Neural cell (in vitro differentiated cells): ENCODE measurements around the gene KLHL30. TPM values are rescaled to one million over a fixed set of nuclear protein-coding genes. Genes with fewer than 3 reads are reported as not detected.

ENCODE experiments used
- H2AFZ ChIP-seq: fragments of 200-600, 300-800 bp; sonication (generic), shearing (Covaris generic); 2 replicates; pipeline ENCODE4 v1.6.0; 2014; ENCODE audit warnings: low read depth, mild to moderate bottlenecking, antibody characterized with exemption, low read length, moderate library complexity
- H3F3A ChIP-seq: fragments of 200-600 bp; shearing (Covaris generic); 2 replicates; pipeline ENCODE4 v1.6.1; 2016; ENCODE audit warnings: mild to moderate bottlenecking, moderate library complexity, mixed read lengths, antibody characterized with exemption, low read length; ENCODE audit not compliant: insufficient read depth, poor library complexity, severe bottlenecking
- H3K27ac ChIP-seq: fragments of 200-600, 300-800 bp; sonication (generic), shearing (Covaris generic); 2 replicates; pipeline ENCODE4 v1.5.1; 2014; ENCODE audit warnings: mild to moderate bottlenecking, low read length, moderate library complexity
- H3K27me3 ChIP-seq: fragments of 300-800, 200-600 bp; sonication (generic), shearing (Covaris generic); 2 replicates; pipeline ENCODE4 v1.6.0; 2014; ENCODE audit warnings: mild to moderate bottlenecking, low read depth, low read length, moderate library complexity; ENCODE audit not compliant: insufficient read depth
- H3K36me3 ChIP-seq: fragments of 300-800, 200-600 bp; sonication (generic), shearing (Covaris generic); 2 replicates; pipeline ENCODE4 v1.5.1; 2014; ENCODE audit warnings: mild to moderate bottlenecking, antibody characterized with exemption, low read length, moderate library complexity; ENCODE audit not compliant: insufficient read depth
- H3K4me2 ChIP-seq: fragments of 300-800, 200-600 bp; sonication (generic), shearing (Covaris generic); 2 replicates; pipeline ENCODE4 v1.6.0; 2014; ENCODE audit warnings: mild to moderate bottlenecking, low read length
- H3K4me3 ChIP-seq: fragments of 300-800, 200-600 bp; sonication (generic), shearing (Covaris generic); 2 replicates; pipeline ENCODE4 v1.5.1; 2014; ENCODE audit warnings: mild to moderate bottlenecking, low read length, moderate library complexity
- H3K79me2 ChIP-seq: fragments of 200-600 bp; shearing (Covaris generic); replicated peaks from 2 replicates; pipeline ENCODE4 v1.6.0; 2014; ENCODE audit warnings: mild to moderate bottlenecking, low read length, moderate library complexity; ENCODE audit not compliant: insufficient read depth
- H3K9ac ChIP-seq: fragments of 300-800, 200-600 bp; sonication (generic), shearing (Covaris generic); 2 replicates; pipeline ENCODE4 v1.6.1; 2016; ENCODE audit warnings: mild to moderate bottlenecking, low read length, mixed read lengths
- H3K9me2 ChIP-seq: fragments of 200-600 bp; shearing (Covaris generic); 2 replicates; pipeline ENCODE4 v1.6.1; 2016; ENCODE audit warnings: mild to moderate bottlenecking, low read length, mixed read lengths; ENCODE audit not compliant: insufficient read depth
- H3K9me3 ChIP-seq: fragments of 200-600, 300-800 bp; sonication (generic), shearing (Covaris generic); 2 replicates; pipeline ENCODE4 v1.6.1; 2016; ENCODE audit warnings: mild to moderate bottlenecking, mixed run types, low read length, moderate library complexity, mixed read lengths
- H4K20me1 ChIP-seq: fragments of 200-600 bp; shearing (Covaris generic); 2 replicates; pipeline ENCODE4 v1.6.1; 2016; ENCODE audit warnings: mild to moderate bottlenecking, mixed run types; ENCODE audit not compliant: insufficient read depth
- EP300 ChIP-seq: fragments of 450-650 bp; conservative IDR thresholded peaks from 2 replicates; pipeline ENCODE4 v1.6.1; 2014; ENCODE audit warnings: antibody characterized with exemption, mild to moderate bottlenecking, moderate library complexity; ENCODE audit not compliant: poor library complexity, severe bottlenecking
- EZH2 ChIP-seq: fragments of 200-600, 300-800 bp; shearing (Covaris generic), sonication (generic); IDR thresholded peaks from 2 replicates; pipeline ENCODE4 v1.6.1; 2014; ENCODE audit warnings: antibody characterized with exemption, low read length, borderline replicate concordance, mild to moderate bottlenecking; ENCODE audit not compliant: insufficient read depth, poor library complexity, severe bottlenecking
- MXI1 ChIP-seq: fragments of 450-650 bp; conservative IDR thresholded peaks from 2 replicates; pipeline ENCODE4 v1.6.1; 2014; ENCODE audit warnings: antibody characterized with exemption, mild to moderate bottlenecking; ENCODE audit not compliant: poor library complexity, severe bottlenecking
- POLR2AphosphoS5 ChIP-seq: IDR thresholded peaks from 2 replicates; pipeline ENCODE4 v1.6.1; 2012
- RAD21 ChIP-seq: fragments of 450-650 bp; conservative IDR thresholded peaks from 2 replicates; pipeline ENCODE4 v1.6.1; 2014; ENCODE audit warnings: antibody characterized with exemption, mild to moderate bottlenecking, moderate library complexity
- SMC3 ChIP-seq: fragments of 450-650 bp; conservative IDR thresholded peaks from 2 replicates; pipeline ENCODE4 v1.6.1; 2014; ENCODE audit warnings: antibody characterized with exemption, mild to moderate bottlenecking, moderate library complexity; ENCODE audit not compliant: poor library complexity
- TAF1 ChIP-seq: IDR thresholded peaks from 2 replicates; pipeline ENCODE4 v1.6.1; 2012; ENCODE audit warnings: low read depth
- polyA plus RNA-seq: library from polyadenylated mRNA; depleted of rRNA; stranded (reverse); fragments of >200 nt; gene quantifications from 2 replicates; pipeline ENCODE4 v1.2.3, GENCODE V29; 2014
- TF ChIP-seq, protein P1 (sequence below): fragments of 450-650 bp; IDR thresholded peaks from 2 replicates; pipeline ENCODE4 v1.5.1; 2014; ENCODE audit warnings: antibody characterized with exemption, mild to moderate bottlenecking, moderate library complexity; ENCODE audit not compliant: poor library complexity, severe bottlenecking
- TF ChIP-seq, protein P2 (sequence below): IDR thresholded peaks from 2 replicates; pipeline ENCODE4 v1.6.1; 2012; ENCODE audit warnings: borderline replicate concordance

Gene KLHL30
- polyA plus RNA-seq, 1 donor from 2014 or later = not detected

DNA sequence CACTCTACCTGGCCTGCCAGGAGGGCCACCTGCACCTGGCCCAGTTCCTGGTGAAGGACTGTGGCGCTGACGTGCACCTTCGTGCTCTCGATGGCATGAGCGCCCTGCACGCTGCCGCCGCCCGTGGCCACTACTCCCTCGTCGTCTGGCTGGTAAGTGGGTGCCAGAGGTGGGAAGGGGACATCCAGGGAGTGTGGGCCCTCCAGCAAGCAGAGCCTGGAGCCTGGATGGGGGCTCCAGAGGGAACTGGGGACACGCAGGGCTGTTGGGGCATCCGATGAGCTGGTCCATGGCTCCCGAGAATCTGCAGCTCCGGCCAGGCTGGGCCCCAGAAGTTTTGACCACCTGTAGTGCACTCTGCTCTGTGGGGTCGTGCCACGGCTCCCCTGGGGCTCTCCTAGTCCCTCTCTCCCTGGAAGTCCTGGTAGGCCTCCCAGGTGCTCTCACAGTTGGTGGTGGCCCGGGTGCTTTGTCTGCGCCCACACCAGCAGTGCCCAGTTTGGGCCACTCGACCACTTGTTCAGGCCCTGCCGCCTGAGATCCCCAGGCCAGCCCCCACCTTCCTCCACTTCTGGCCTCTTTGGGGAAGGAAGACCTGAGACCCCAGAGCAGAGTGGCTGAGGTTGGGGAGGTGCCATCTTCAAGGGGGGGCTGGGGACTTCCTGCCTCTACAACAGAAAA, 33.6 kb upstream of the KLHL30 start:
- no peak overlapping the region for H3K9ac ChIP-seq
- no peaks in the 10 kb centered on the region for H3K27me3 ChIP-seq
- no peak overlapping the region for H3K27ac ChIP-seq
- no peaks in the 10 kb centered on the region for H3F3A ChIP-seq
- H3K9me3 ChIP-seq = no peaks in the 10 kb centered on the region
- H2AFZ ChIP-seq = no peak overlapping the region
- H3K79me2 ChIP-seq = no peaks in the 10 kb centered on the region
- no peak overlapping the region for H3K4me2 ChIP-seq
- no peaks in the 10 kb centered on the region for H4K20me1 ChIP-seq
- no peak for TF ChIP-seq SMC3
- TF ChIP-seq EP300 = no peak
- TF ChIP-seq POLR2AphosphoS5 = no peak
- no peak for TF ChIP-seq RAD21
- TF ChIP-seq, protein P1, sequence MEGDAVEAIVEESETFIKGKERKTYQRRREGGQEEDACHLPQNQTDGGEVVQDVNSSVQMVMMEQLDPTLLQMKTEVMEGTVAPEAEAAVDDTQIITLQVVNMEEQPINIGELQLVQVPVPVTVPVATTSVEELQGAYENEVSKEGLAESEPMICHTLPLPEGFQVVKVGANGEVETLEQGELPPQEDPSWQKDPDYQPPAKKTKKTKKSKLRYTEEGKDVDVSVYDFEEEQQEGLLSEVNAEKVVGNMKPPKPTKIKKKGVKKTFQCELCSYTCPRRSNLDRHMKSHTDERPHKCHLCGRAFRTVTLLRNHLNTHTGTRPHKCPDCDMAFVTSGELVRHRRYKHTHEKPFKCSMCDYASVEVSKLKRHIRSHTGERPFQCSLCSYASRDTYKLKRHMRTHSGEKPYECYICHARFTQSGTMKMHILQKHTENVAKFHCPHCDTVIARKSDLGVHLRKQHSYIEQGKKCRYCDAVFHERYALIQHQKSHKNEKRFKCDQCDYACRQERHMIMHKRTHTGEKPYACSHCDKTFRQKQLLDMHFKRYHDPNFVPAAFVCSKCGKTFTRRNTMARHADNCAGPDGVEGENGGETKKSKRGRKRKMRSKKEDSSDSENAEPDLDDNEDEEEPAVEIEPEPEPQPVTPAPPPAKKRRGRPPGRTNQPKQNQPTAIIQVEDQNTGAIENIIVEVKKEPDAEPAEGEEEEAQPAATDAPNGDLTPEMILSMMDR = no peak
- no peak for TF ChIP-seq MXI1
- TF ChIP-seq, protein P2, sequence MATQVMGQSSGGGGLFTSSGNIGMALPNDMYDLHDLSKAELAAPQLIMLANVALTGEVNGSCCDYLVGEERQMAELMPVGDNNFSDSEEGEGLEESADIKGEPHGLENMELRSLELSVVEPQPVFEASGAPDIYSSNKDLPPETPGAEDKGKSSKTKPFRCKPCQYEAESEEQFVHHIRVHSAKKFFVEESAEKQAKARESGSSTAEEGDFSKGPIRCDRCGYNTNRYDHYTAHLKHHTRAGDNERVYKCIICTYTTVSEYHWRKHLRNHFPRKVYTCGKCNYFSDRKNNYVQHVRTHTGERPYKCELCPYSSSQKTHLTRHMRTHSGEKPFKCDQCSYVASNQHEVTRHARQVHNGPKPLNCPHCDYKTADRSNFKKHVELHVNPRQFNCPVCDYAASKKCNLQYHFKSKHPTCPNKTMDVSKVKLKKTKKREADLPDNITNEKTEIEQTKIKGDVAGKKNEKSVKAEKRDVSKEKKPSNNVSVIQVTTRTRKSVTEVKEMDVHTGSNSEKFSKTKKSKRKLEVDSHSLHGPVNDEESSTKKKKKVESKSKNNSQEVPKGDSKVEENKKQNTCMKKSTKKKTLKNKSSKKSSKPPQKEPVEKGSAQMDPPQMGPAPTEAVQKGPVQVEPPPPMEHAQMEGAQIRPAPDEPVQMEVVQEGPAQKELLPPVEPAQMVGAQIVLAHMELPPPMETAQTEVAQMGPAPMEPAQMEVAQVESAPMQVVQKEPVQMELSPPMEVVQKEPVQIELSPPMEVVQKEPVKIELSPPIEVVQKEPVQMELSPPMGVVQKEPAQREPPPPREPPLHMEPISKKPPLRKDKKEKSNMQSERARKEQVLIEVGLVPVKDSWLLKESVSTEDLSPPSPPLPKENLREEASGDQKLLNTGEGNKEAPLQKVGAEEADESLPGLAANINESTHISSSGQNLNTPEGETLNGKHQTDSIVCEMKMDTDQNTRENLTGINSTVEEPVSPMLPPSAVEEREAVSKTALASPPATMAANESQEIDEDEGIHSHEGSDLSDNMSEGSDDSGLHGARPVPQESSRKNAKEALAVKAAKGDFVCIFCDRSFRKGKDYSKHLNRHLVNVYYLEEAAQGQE = no peak
- no peak for TF ChIP-seq TAF1
- TF ChIP-seq EZH2 = no peak
- no peaks in the 10 kb centered on the region for H3K9me2 ChIP-seq
- H3K4me3 ChIP-seq = no peak overlapping the region
- no peaks in the 10 kb centered on the region for H3K36me3 ChIP-seq

DNA sequence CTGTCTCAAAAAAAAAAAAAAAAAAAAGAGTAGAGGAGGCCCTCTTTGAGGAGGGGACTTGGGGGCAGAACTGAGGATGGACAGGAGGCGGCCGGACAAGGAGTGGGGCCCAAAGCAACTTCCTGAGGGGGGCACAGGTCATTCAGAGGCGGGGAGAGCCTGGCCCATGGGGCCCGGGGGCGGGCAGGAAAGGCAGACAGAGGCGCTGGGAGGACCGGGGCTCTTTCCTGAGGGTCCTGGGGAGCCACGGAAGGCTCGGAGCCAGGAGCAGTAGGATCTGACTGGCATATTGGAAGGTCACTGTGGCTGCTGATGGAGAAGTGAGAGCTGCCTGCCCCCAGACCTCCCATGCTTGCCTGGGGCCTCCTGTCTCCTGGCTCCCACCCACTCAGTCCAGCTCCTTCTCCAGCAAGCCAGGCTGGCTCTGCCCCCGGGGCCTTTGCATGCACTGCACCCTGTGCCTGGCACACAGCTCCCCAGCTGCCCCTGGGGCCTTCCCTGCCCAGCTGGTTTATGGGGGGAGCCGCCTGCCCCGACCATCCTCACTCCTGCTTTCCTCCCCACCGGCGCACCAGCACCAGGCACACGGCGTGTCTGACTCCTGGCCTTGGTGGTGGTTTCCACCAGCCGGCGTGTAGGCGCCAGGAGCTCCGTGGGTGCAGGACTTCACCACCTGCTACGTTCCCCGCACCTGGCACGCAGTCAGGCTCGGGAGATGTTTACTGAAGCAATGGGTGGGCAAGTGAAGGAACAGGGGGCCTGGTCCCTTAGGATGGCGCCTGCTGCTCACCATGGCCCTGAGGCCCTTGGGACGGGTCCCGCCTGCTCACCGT, 32.7 kb upstream of the KLHL30 start:
- Histone ChIP-seq H4K20me1 (no peaks in the 10 kb centered on the region), H3K36me3 (no peaks in the 10 kb centered on the region), H3K4me2 (no peak overlapping the region), H3K27me3 (no peaks in the 10 kb centered on the region), H3K4me3 (no peak overlapping the region), H3K27ac (no peak overlapping the region), H3K79me2 (no peaks in the 10 kb centered on the region), H3K9me3 (no peaks in the 10 kb centered on the region), H3K9me2 (no peaks in the 10 kb centered on the region), H3F3A (no peaks in the 10 kb centered on the region), H2AFZ (no peak overlapping the region), H3K9ac (no peak overlapping the region)
- TF ChIP-seq SMC3 = no peak
- TF ChIP-seq, protein P2 = no peak
